ENCODE results near the gene NUP88. TPM values are rescaled to one million over a fixed set of nuclear protein-coding genes. Genes with fewer than 3 reads are reported as not detected.

The NUP88 gene
- 44.3 and 87.4 TPM in 2 replicates for total RNA-seq

GRCh38 chr17:5419356-5419958, at the start of gene NUP88:
Gene NUP88, minus strand, starts transcription at chr17:5419662. Its CDS starts 12 bp downstream, at chr17:5419650.

GRCh38 chr17:5438716-5439445, 19.4 kb upstream of the NUP88 start, which contains the start of gene C1QBP:
Gene C1QBP, minus strand, starts transcription at chr17:5439155. Its CDS starts 82 bp downstream, at chr17:5439073.

GRCh38 chr17:5419959-5420653, 644 bp upstream of the NUP88 start, which contains the start of gene RPAIN:
Gene RPAIN, plus strand, starts transcription at chr17:5420182. Its CDS starts 29 bp downstream, at chr17:5420211.

Other genes with a start within 250 kb of the NUP88 start
- gene ZNF594, start 227.8 kb downstream of the NUP88 start, total RNA-seq, result 1.8 and 12.4 TPM in 2 replicates
- gene SCIMP, start 184.8 kb downstream of the NUP88 start, total RNA-seq, result not detected in 2 replicates
- gene RABEP1, start 137.4 kb downstream of the NUP88 start, total RNA-seq, result 23.7 and 24.8 TPM in 2 replicates
- 39.0 and 44.1 TPM in 2 replicates for gene RPAIN, start 520 bp upstream of the NUP88 start, total RNA-seq
- 189 and 235 TPM in 2 replicates for gene C1QBP, start 19.5 kb upstream of the NUP88 start, total RNA-seq
- gene DHX33, start 49.3 kb upstream of the NUP88 start, total RNA-seq, result 7.6 and 10.1 TPM in 2 replicates
- gene DERL2, start 66.5 kb upstream of the NUP88 start, total RNA-seq, result 39.7 and 43.6 TPM in 2 replicates
- 14.2 and 21.7 TPM in 2 replicates for gene MIS12, start 66.9 kb upstream of the NUP88 start, total RNA-seq
- 34.5 and 40.4 TPM in 2 replicates for gene NLRP1, start 164.8 kb upstream of the NUP88 start, total RNA-seq